H1 (cell line): Measurements from ENCODE around the gene TPSG1. TPM values are rescaled to one million over a fixed set of nuclear protein-coding genes. Genes with fewer than 3 reads are reported as not detected.

Experiments
- CTCF ChIA-PET: fragments of 300-600 bp; sonication (Branson Sonifier 250); formaldehyde crosslinking; loops from one replicate; lab custom pipeline; 2021; ENCODE audit not compliant: partially characterized antibody; lab: Charles Lee
- POLR2A ChIA-PET: fragments of 300-600 bp; sonication (Branson Sonifier 250); formaldehyde crosslinking; loops from one replicate; lab custom pipeline; 2021; ENCODE audit warnings: inconsistent platforms; ENCODE audit not compliant: partially characterized antibody; lab: Charles Lee
- DNase-seq, 2 experiments: peaks; one replicate each; pipeline versions ENCODE4 v3.0.0 to v3.0.0-alpha.2; 2010 to 2022; ENCODE audit warnings: low spot score in 2 of 2, low read depth in 1 of 2, mixed read lengths in 1 of 2
- FAIRE-seq: peaks from 2 replicates; lab custom pipeline; 2011; peaks lifted over from hg19 to GRCh38; lab: Jason Lieb, UNC
- H2AFZ ChIP-seq: 2 replicates; pipeline ENCODE4 v1.8.1; 2012; ENCODE audit warnings: low read length, inconsistent platforms
- H2AK5ac ChIP-seq: 2 replicates; pipeline ENCODE4 v1.6.1; 2013; ENCODE audit warnings: low read depth, low read length
- H2BK120ac ChIP-seq: replicated peaks from 2 replicates; pipeline ENCODE3; 2013; ENCODE audit warnings: low read depth, low read length, inconsistent platforms
- H2BK12ac ChIP-seq: 2 replicates; pipeline ENCODE4 v1.6.1; 2013; ENCODE audit warnings: low read depth, low read length
- H2BK15ac ChIP-seq: 2 replicates; pipeline ENCODE4 v1.6.1; 2013; ENCODE audit warnings: low read length
- H2BK20ac ChIP-seq: 2 replicates; pipeline ENCODE4 v1.6.1; 2013; ENCODE audit warnings: low read length
- H2BK5ac ChIP-seq: 2 replicates; pipeline ENCODE4 v1.6.1; 2013; ENCODE audit warnings: low read depth, low read length
- H3K14ac ChIP-seq: 2 replicates; pipeline ENCODE4 v1.6.1; 2013; ENCODE audit warnings: inconsistent platforms; ENCODE audit not compliant: insufficient read length
- H3K18ac ChIP-seq: 2 replicates; pipeline ENCODE4 v1.6.1; 2013; ENCODE audit warnings: low read length; ENCODE audit errors: extremely low read depth
- H3K23ac ChIP-seq: 2 replicates; pipeline ENCODE4 v1.6.1; 2013; ENCODE audit warnings: inconsistent platforms; ENCODE audit not compliant: insufficient read length
- H3K23me2 ChIP-seq: 2 replicates; pipeline ENCODE4 v1.6.1; 2013; ENCODE audit warnings: low read depth, low read length
- H3K27ac ChIP-seq: 2 replicates; pipeline ENCODE4 v1.6.1; 2011; ENCODE audit warnings: low read depth, low read length, inconsistent platforms
- H3K27me3 ChIP-seq, 4 experiments: replicated peaks in 1 of 4; 1 replicate in 1 of 4; 2 replicates in 3 of 4; pipeline versions ENCODE4 v1.6.1 to v1.8.1; 2011 to 2013; ENCODE audit warnings: low read length in 3 of 4, mild to moderate bottlenecking in 3 of 4, inconsistent platforms in 2 of 4, mixed read lengths in 2 of 4, moderate library complexity in 1 of 4; ENCODE audit not compliant: control insufficient read depth in 3 of 4, insufficient read depth in 3 of 4; ENCODE audit errors: extremely low read depth in 1 of 4
- H3K36me3 ChIP-seq, 4 experiments: 2 replicates each; pipeline versions ENCODE4 v1.6.1 to v1.8.1; 2011 to 2013; ENCODE audit warnings: mild to moderate bottlenecking in 4 of 4, low read length in 3 of 4, moderate library complexity in 2 of 4, control low read depth in 1 of 4, inconsistent platforms in 1 of 4; ENCODE audit not compliant: insufficient read depth in 4 of 4, control insufficient read depth in 2 of 4
- H3K4ac ChIP-seq: replicated peaks from 2 replicates; pipeline ENCODE3; 2013; ENCODE audit warnings: low read length, low read depth, mixed read lengths, inconsistent platforms; ENCODE audit not compliant: insufficient read length
- H3K4me1 ChIP-seq, 4 experiments: replicated peaks in 1 of 4; 1 replicate in 1 of 4; 2 replicates in 3 of 4; pipeline versions ENCODE4 v1.6.1 to v1.8.1; 2011 to 2013; ENCODE audit warnings: low read length in 3 of 4, inconsistent platforms in 2 of 4, mixed read lengths in 1 of 4; ENCODE audit not compliant: insufficient read depth in 4 of 4, control insufficient read depth in 3 of 4
- H3K4me2 ChIP-seq, 2 experiments: 2 replicates each; pipeline versions ENCODE4 v1.6.1 to v1.8.1; 2011 to 2013; ENCODE audit warnings: low read depth in 2 of 2, low read length in 2 of 2, control low read depth in 1 of 2, inconsistent platforms in 1 of 2, mild to moderate bottlenecking in 1 of 2; ENCODE audit not compliant: insufficient read depth in 1 of 2
- H3K4me3 ChIP-seq, 4 experiments: fragments of 200-600, 300-600 bp in 1 of 4; sonication (generic), shearing (Covaris generic), sonication (Bioruptor Twin) in 1 of 4; 2 replicates each; pipeline versions ENCODE4 v1.5.1 to v1.8.1; 2011 to 2016; ENCODE audit warnings: low read length in 4 of 4, low read depth in 3 of 4, control low read depth in 2 of 4, inconsistent platforms in 2 of 4, mild to moderate bottlenecking in 2 of 4, mixed read lengths in 1 of 4, moderate library complexity in 1 of 4; ENCODE audit not compliant: insufficient read depth in 2 of 4; ENCODE audit errors: extremely low read depth in 1 of 4
- H3K56ac ChIP-seq: replicated peaks from 2 replicates; pipeline ENCODE3; 2013; ENCODE audit warnings: low read depth, mild to moderate bottlenecking, mixed read lengths, low read length, inconsistent platforms; ENCODE audit not compliant: insufficient read length
- H3K79me1 ChIP-seq: 2 replicates; pipeline ENCODE4 v1.6.1; 2013; ENCODE audit warnings: low read depth, low read length, control low read depth
- H3K79me2 ChIP-seq, 2 experiments: 2 replicates each; pipeline versions ENCODE4 v1.6.1 to v1.8.1; 2012 to 2013; ENCODE audit warnings: low read length in 2 of 2, mild to moderate bottlenecking in 2 of 2, inconsistent platforms in 1 of 2; ENCODE audit not compliant: insufficient read depth in 2 of 2, control insufficient read depth in 1 of 2
- H3K9ac ChIP-seq, 4 experiments: replicated peaks in 1 of 4; 1 replicate in 1 of 4; 2 replicates in 3 of 4; pipeline versions ENCODE4 v1.6.1 to v1.8.1; 2011 to 2013; ENCODE audit warnings: low read depth in 3 of 4, low read length in 3 of 4, control low read depth in 2 of 4, mild to moderate bottlenecking in 2 of 4, moderate library complexity in 2 of 4, inconsistent platforms in 1 of 4; ENCODE audit errors: extremely low read depth in 1 of 4
- H3K9me3 ChIP-seq, 2 experiments: 2 replicates each; pipeline versions ENCODE4 v1.6.1 to v1.8.1; 2012 to 2013; ENCODE audit warnings: mild to moderate bottlenecking in 2 of 2, moderate library complexity in 2 of 2, control low read depth in 1 of 2, inconsistent platforms in 1 of 2, low read depth in 1 of 2, low read length in 1 of 2, mixed read lengths in 1 of 2; ENCODE audit not compliant: insufficient read depth in 2 of 2
- H4K20me1 ChIP-seq, 2 experiments: replicated peaks in 1 of 2; 2 replicates each; pipeline versions ENCODE3 to v1.8.1; 2011 to 2013; ENCODE audit warnings: inconsistent platforms in 2 of 2, low read length in 2 of 2, mild to moderate bottlenecking in 1 of 2; ENCODE audit not compliant: insufficient read depth in 2 of 2, control insufficient read depth in 1 of 2
- H4K5ac ChIP-seq: 2 replicates; pipeline ENCODE4 v1.6.1; 2013; ENCODE audit warnings: low read length, low read depth, mixed read lengths, inconsistent platforms; ENCODE audit not compliant: insufficient read length
- H4K8ac ChIP-seq: 2 replicates; pipeline ENCODE4 v1.8.0; 2013; ENCODE audit warnings: mild to moderate bottlenecking, moderate library complexity, low read length, inconsistent platforms; ENCODE audit not compliant: insufficient read depth; ENCODE audit errors: extremely low read depth
- H4K91ac ChIP-seq: replicated peaks from 2 replicates; pipeline ENCODE3; 2013; ENCODE audit warnings: low read length, mixed read lengths, inconsistent platforms; ENCODE audit not compliant: insufficient read length
- BCL11A ChIP-seq, 2 experiments: IDR thresholded peaks; one replicate each; pipeline ENCODE4 v1.6.1; 2011; ENCODE audit warnings: low read depth in 2 of 2, low read length in 2 of 2, mild to moderate bottlenecking in 2 of 2
- EGR1 ChIP-seq: IDR thresholded peaks from 2 replicates; pipeline ENCODE4 v1.6.1; 2011; ENCODE audit warnings: low read depth, low read length, borderline replicate concordance
- MAFK ChIP-seq: IDR thresholded peaks from 2 replicates; pipeline ENCODE4 v1.6.1; 2012; ENCODE audit warnings: low read depth, mild to moderate bottlenecking, improper control_type of control experiment, low read length
- POLR2AphosphoS5 ChIP-seq: IDR thresholded peaks from 2 replicates; pipeline ENCODE4 v1.6.1; 2011; ENCODE audit warnings: low read depth, low read length
- SAP30 ChIP-seq: fragments of 300-600 bp; sonication (generic); IDR thresholded peaks from 2 replicates; pipeline ENCODE4 v1.7.1; 2012; ENCODE audit warnings: low read length, moderate library complexity, mild to moderate bottlenecking, inconsistent platforms; ENCODE audit not compliant: insufficient read depth, insufficient replicate concordance
- SIRT6 ChIP-seq: IDR thresholded peaks from one replicate; pipeline ENCODE4 v1.7.1; 2012; ENCODE audit warnings: low read length, inconsistent platforms
- SIX5 ChIP-seq: IDR thresholded peaks from 2 replicates; pipeline ENCODE4 v1.6.1; 2011; ENCODE audit warnings: mild to moderate bottlenecking, low read depth, low read length
- SP1 ChIP-seq: IDR thresholded peaks from 2 replicates; pipeline ENCODE4 v1.6.1; 2011; ENCODE audit warnings: low read depth, low read length
- SP2 ChIP-seq: IDR thresholded peaks from 2 replicates; pipeline ENCODE4 v1.6.1; 2012; ENCODE audit warnings: mild to moderate bottlenecking, low read length, inconsistent platforms
- WGBS, 2 experiments: shearing (Covaris generic) in 1 of 2; methylation state at CpG; one replicate each; pipeline versions ENCODE4 v1.1.6 to v1.1.7; 2013 to 2015; ENCODE audit warnings: low lambda C conversion rate in 2 of 2, mixed read lengths in 2 of 2, inconsistent platforms in 1 of 2, low coverage in 1 of 2, missing lambda C conversion rate in 1 of 2; ENCODE audit not compliant: insufficient replicate concordance in 2 of 2, insufficient coverage in 1 of 2, insufficient read length in 1 of 2; ENCODE audit errors: extremely low coverage in 1 of 2, missing lambda C conversion rate in 1 of 2; 5-methylcytosine and 5-hydroxymethylcytosine counted together
- polyA plus RNA-seq, 7 experiments: library from polyadenylated mRNA; depleted of rRNA in 3 of 7; stranded (reverse) in 5 of 7; unstranded in 2 of 7; fragments of >200 nt in 5 of 7; fragments of 200-250 nt in 2 of 7; gene quantifications; 1 replicate in 5 of 7; 2 replicates in 1 of 7; 4 replicates in 1 of 7; pipeline versions ENCODE4 v1.2.1 to v1.2.3, GENCODE V29; 2011 to 2013; ENCODE audit warnings: missing spikeins in 2 of 7, mixed read lengths in 2 of 7
- total RNA-seq: library from RNA; stranded (reverse); fragmentation: NEBNext Ultra II Directional; extraction: Animal tissue kit (Norgen Biotek cat#: 25700); gene quantifications from 2 replicates; pipeline ENCODE4 v1.2.1, GENCODE V29; 2021
- TF ChIP-seq, protein P1 (sequence below): IDR thresholded peaks from 2 replicates; pipeline ENCODE4 v1.6.1; 2011; ENCODE audit warnings: low read depth, mild to moderate bottlenecking, low read length; ENCODE audit not compliant: insufficient read depth

TPSG1 gene
- total and polyA plus RNA-seq, 2 of the 8 experiments (the other 6 are each of a cell fraction or from before 2014, with no cell fraction given) = not detected

DNA sequence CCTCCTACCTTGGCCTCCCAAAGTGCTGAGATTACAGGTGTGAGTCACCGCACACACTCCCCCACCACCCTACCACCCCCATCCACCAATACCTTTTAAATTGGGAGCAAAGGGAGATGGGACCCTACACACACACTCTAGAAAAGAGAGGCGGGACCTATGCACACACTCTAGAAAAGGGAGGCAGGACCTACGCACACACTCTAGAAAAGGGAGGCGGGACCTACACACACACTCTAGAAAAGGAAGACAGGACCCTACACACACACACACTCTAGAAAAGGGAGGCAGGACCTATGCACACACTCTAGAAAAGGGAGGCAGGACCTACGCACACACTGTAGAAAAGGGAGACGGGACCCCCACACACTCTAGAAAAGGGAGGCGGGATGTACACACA lies 49.7 kb upstream of the TPSG1 start:
- Histone ChIP-seq H2BK20ac (no peak overlapping the region), H2AFZ (no peak overlapping the region), H3K36me3 (no peaks in the 10 kb centered on the region), H3K27me3 (no peaks in the 10 kb centered on the region), H2BK120ac (no peak overlapping the region), H3K4me3 (no peak overlapping the region), H3K79me2 (no peaks in the 10 kb centered on the region), H3K79me1 (no peaks in the 10 kb centered on the region), H4K20me1 (peaks cover 0 to 2% of the 10 kb centered on the region in 2 experiments), H3K23ac (no peak overlapping the region), H2BK5ac (no peak overlapping the region), H3K27ac (no peak overlapping the region), H2BK15ac (no peak overlapping the region), H3K23me2 (peaks cover 3% of the 10 kb centered on the region; the same call in 1 of the 2 replicates), H3K4me1 (peaks cover 0 to 11% (median 6%) of the 10 kb centered on the region in 4 experiments; a peak in 6 of 7 replicates), H2AK5ac (no peak overlapping the region), H3K56ac (no peak overlapping the region), H3K4me2 (no peak overlapping the region), H2BK12ac (no peak overlapping the region), H4K5ac (no peak overlapping the region), H3K9ac (no peak overlapping the region), H3K4ac (no peak overlapping the region), H4K91ac (no peak overlapping the region), H3K9me3 (no peaks in the 10 kb centered on the region), H3K14ac (no peak overlapping the region), H3K18ac (no peak overlapping the region), H4K8ac (no peak overlapping the region)
- DNase-seq = no peak
- ChIA-PET CTCF (interaction anchor here (1.1 kb wide), 1 partner anchor 12 kb away, joined by 3 read pairs; no protein-coding TSS in a partner anchor), POLR2A (interaction anchor here (1.2 kb wide), 1 partner anchor 9 kb away, joined by 4 read pairs; no protein-coding TSS in a partner anchor)
- 88% methylated on average over 7 of the region's 7 CpGs; no CpG with 5 or more reads in 1 of the 2 experiments for WGBS, 2 experiments
- no peak for FAIRE-seq
- TF ChIP-seq, protein P1, sequence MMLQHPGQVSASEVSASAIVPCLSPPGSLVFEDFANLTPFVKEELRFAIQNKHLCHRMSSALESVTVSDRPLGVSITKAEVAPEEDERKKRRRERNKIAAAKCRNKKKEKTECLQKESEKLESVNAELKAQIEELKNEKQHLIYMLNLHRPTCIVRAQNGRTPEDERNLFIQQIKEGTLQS = no peak
- no peak for TF ChIP-seq BCL11A (IDR thresholded peaks at IDR 0.05; ENCODE audit: low read depth in 2 of 2, low read length in 2 of 2)
- TF ChIP-seq POLR2AphosphoS5 = no peak
- no peak for TF ChIP-seq SIX5
- TF ChIP-seq MAFK = no peak
- TF ChIP-seq SP1 = no peak
- no peak for TF ChIP-seq SIRT6
- no peak for TF ChIP-seq EGR1
- no peak for TF ChIP-seq SAP30
- no peak for TF ChIP-seq SP2
